Measurements from ENCODE around the gene TUBB.

The TUBB gene

GRCh38 chr6:30687659-30688431, 32.3 kb upstream of the TUBB start:
- DNase-seq (ENCODE audit: low read depth in 2 of 2) = no peak

GRCh38 chr6:30688569-30688968, 31.6 kb upstream of the TUBB start:
- no peak for DNase-seq (ENCODE audit: low read depth in 2 of 2)

- no peak for DNase-seq (ENCODE audit: low read depth in 2 of 2)
Observed at GRCh38 chr6:30689022-30689865, 30.9 kb upstream of the TUBB start.

- no peak for DNase-seq (ENCODE audit: low read depth in 2 of 2)
Observed at GRCh38 chr6:30689985-30690384, 30.2 kb upstream of the TUBB start.

GRCh38 chr6:30690403-30691207, 29.5 kb upstream of the TUBB start, which contains the start of gene NRM:
Gene NRM, minus strand, starts transcription at chr6:30690984. Its CDS starts 10 bp downstream, at chr6:30690974.
- DNase-seq (ENCODE audit: low read depth in 2 of 2) = peak in 1 of 2 donors; percentile 45

- no peak for DNase-seq (ENCODE audit: low read depth in 2 of 2)
Observed at GRCh38 chr6:30691208-30691847, 28.8 kb upstream of the TUBB start.

GRCh38 chr6:30696432-30696831, 23.7 kb upstream of the TUBB start:
- DNase-seq (ENCODE audit: low read depth in 2 of 2) = no peak

GRCh38 chr6:30700340-30700739, 19.8 kb upstream of the TUBB start:
- DNase-seq (ENCODE audit: low read depth in 2 of 2) = no peak

- DNase-seq (ENCODE audit: low read depth in 2 of 2) = no peak
Observed at GRCh38 chr6:30703011-30703410, 17.1 kb upstream of the TUBB start.

GRCh38 chr6:30703821-30704220, 16.3 kb upstream of the TUBB start:
- DNase-seq (ENCODE audit: low read depth in 2 of 2) = no peak

- DNase-seq (ENCODE audit: low read depth in 2 of 2) = no peak
Observed at GRCh38 chr6:30705620-30706019, 14.5 kb upstream of the TUBB start.

- DNase-seq (ENCODE audit: low read depth in 2 of 2) = no peak
Observed at GRCh38 chr6:30707281-30707850, 12.8 kb upstream of the TUBB start.

GRCh38 chr6:30709101-30709868, 10.9 kb upstream of the TUBB start:
- DNase-seq (ENCODE audit: low read depth in 2 of 2) = no peak

GRCh38 chr6:30711758-30712380, 8.3 kb upstream of the TUBB start:
- no peak for DNase-seq (ENCODE audit: low read depth in 2 of 2)

GRCh38 chr6:30712441-30712945, 7.7 kb upstream of the TUBB start:
- no peak for DNase-seq (ENCODE audit: low read depth in 2 of 2)

- DNase-seq (ENCODE audit: low read depth in 2 of 2) = no peak
Observed at GRCh38 chr6:30714263-30714662, 5.9 kb upstream of the TUBB start.

GRCh38 chr6:30716879-30717128, 3.3 kb upstream of the TUBB start:
- no peak for DNase-seq (ENCODE audit: low read depth in 2 of 2)

GRCh38 chr6:30717129-30717844, 2.9 kb upstream of the TUBB start, which contains the start of gene MDC1:
Gene MDC1, minus strand, starts transcription at chr6:30717281. Its CDS starts 2,106 bp downstream, at chr6:30715175.
- DNase-seq (ENCODE audit: low read depth in 2 of 2) = peak; percentile 96 to 98

Data from stimulated activated CD8-positive, alpha-beta memory T cell treated with anti-CD3 and anti-CD28 coated beads, Interleukin-7, amount 100 ng/mL, for 1 hour (primary cell).